Muscle layer of colon (tissue), 2 donors: Measurements from ENCODE around the gene DOCK1.

Experiments used
- H3K27ac ChIP-seq: one replicate; pipeline ENCODE4 v1.7.0; 2013; ENCODE audit warnings: low read depth, mild to moderate bottlenecking, low read length, moderate library complexity
- H3K27me3 ChIP-seq, 2 donors: one replicate each; pipeline ENCODE4 v1.7.0; 2013; ENCODE audit warnings: low read length in 2 of 2, mild to moderate bottlenecking in 2 of 2; ENCODE audit not compliant: insufficient read depth in 2 of 2, control insufficient read depth in 1 of 2
- H3K36me3 ChIP-seq: one replicate; pipeline ENCODE4 v1.7.0; 2013; ENCODE audit warnings: mild to moderate bottlenecking, low read length; ENCODE audit not compliant: insufficient read depth
- H3K4me1 ChIP-seq: one replicate; pipeline ENCODE4 v1.7.0; 2013; ENCODE audit warnings: mild to moderate bottlenecking, low read length; ENCODE audit not compliant: insufficient read depth
- H3K4me3 ChIP-seq, 2 donors: one replicate each; pipeline ENCODE4 v1.7.0; 2013; ENCODE audit warnings: low read length in 2 of 2, low read depth in 1 of 2, mild to moderate bottlenecking in 1 of 2, moderate library complexity in 1 of 2
- H3K9ac ChIP-seq: one replicate; pipeline ENCODE4 v1.7.0; 2013; ENCODE audit warnings: low read length
- H3K9me3 ChIP-seq: one replicate; pipeline ENCODE4 v1.7.0; 2013; ENCODE audit warnings: mild to moderate bottlenecking, low read length
- donor health status: abdominal sarcoma.
- donor health status: Adenocarcinoma of cecum.

Gene DOCK1

GRCh38 chr10:126957111-126957510 is 51.9 kb downstream of the DOCK1 start:
- Histone ChIP-seq H3K9me3 (no peaks in the 10 kb centered on the region), H3K4me3 (no peak overlapping the region), H3K27me3 (no peaks in the 10 kb centered on the region), H3K27ac (no peak overlapping the region), H3K4me1 (no peaks in the 10 kb centered on the region), H3K36me3 (no peaks in the 10 kb centered on the region), H3K9ac (no peak overlapping the region)

GRCh38 chr10:126959431-126959830 is 54.2 kb downstream of the DOCK1 start:
- Histone ChIP-seq H3K4me3 (no peak overlapping the region), H3K9me3 (no peaks in the 10 kb centered on the region), H3K4me1 (no peaks in the 10 kb centered on the region), H3K36me3 (no peaks in the 10 kb centered on the region), H3K27ac (no peak overlapping the region), H3K9ac (no peak overlapping the region), H3K27me3 (no peaks in the 10 kb centered on the region)

GRCh38 chr10:126959906-126960685 is 54.9 kb downstream of the DOCK1 start:
- no peak overlapping the region for H3K27ac ChIP-seq
- no peaks in the 10 kb centered on the region for H3K27me3 ChIP-seq
- H3K9ac ChIP-seq, result no peak overlapping the region
- no peaks in the 10 kb centered on the region for H3K9me3 ChIP-seq
- H3K36me3 ChIP-seq, result no peaks in the 10 kb centered on the region
- H3K4me1 ChIP-seq, result no peaks in the 10 kb centered on the region
- H3K4me3 ChIP-seq, result no peak overlapping the region

DNA sequence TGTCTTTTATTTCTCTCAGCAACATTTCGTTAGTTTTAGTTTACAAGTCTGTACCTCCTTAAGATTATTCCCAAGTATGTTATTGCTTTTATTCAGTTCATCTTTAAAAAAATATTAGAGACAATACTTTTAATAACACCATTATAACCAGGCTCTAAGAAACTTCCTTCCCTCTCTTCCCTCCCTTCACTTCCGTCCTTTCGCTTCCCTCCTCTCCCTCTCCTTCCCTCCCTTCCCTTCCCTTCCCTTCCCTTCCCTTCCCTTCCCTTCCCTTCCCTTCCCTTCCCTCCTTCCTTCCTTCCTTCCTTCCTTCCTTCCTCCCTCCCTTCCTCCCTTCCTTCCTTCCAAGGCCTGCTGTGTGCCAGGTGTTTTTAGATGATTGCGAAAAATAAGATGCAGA is 58.1 kb downstream of the DOCK1 start:
- no peak overlapping the region for H3K4me3 ChIP-seq
- H3K36me3 ChIP-seq, result no peaks in the 10 kb centered on the region
- H3K9ac ChIP-seq, result no peak overlapping the region
- H3K9me3 ChIP-seq, result no peaks in the 10 kb centered on the region
- H3K27ac ChIP-seq, result no peak overlapping the region
- H3K27me3 ChIP-seq, result no peaks in the 10 kb centered on the region
- H3K4me1 ChIP-seq, result no peaks in the 10 kb centered on the region

GRCh38 chr10:126964190-126964589 is 59.0 kb downstream of the DOCK1 start:
- Histone ChIP-seq H3K36me3 (no peaks in the 10 kb centered on the region), H3K27me3 (no peaks in the 10 kb centered on the region), H3K9ac (no peak overlapping the region), H3K9me3 (no peaks in the 10 kb centered on the region), H3K4me1 (no peaks in the 10 kb centered on the region), H3K4me3 (no peak overlapping the region), H3K27ac (no peak overlapping the region)

- no peak overlapping the region for H3K27ac ChIP-seq
- H3K36me3 ChIP-seq, result no peaks in the 10 kb centered on the region
- H3K27me3 ChIP-seq, result no peaks in the 10 kb centered on the region
- H3K9me3 ChIP-seq, result no peaks in the 10 kb centered on the region
- no peaks in the 10 kb centered on the region for H3K4me1 ChIP-seq
- no peak overlapping the region for H3K9ac ChIP-seq
- no peak overlapping the region for H3K4me3 ChIP-seq
These were observed 61.7 kb downstream of the DOCK1 start for GRCh38 chr10:126966938-126967337.

DNA sequence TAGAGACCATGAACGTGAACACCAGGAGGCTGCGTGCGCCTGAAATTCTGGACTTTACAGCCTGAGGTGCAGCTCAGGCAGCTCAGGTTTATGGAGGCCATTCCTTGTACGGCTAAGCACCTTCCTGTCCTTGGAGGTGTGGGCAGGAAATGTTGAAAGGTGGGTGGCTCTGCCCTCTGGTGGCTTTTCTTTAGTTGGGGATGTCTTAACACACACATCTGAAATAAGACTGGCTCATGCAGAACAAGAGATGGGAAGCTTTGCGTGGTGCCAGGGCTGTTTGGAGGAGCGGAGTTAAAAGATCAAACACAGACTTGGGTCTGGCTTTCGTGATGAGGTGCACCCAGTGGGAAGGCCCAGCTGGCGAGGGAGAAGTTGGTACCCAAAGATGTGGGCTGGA is 64.1 kb downstream of the DOCK1 start:
- Histone ChIP-seq H3K4me3 (no peak overlapping the region), H3K27ac (no peak overlapping the region), H3K9ac (no peak overlapping the region), H3K9me3 (no peaks in the 10 kb centered on the region), H3K27me3 (no peaks in the 10 kb centered on the region), H3K36me3 (no peaks in the 10 kb centered on the region), H3K4me1 (no peaks in the 10 kb centered on the region)

DNA sequence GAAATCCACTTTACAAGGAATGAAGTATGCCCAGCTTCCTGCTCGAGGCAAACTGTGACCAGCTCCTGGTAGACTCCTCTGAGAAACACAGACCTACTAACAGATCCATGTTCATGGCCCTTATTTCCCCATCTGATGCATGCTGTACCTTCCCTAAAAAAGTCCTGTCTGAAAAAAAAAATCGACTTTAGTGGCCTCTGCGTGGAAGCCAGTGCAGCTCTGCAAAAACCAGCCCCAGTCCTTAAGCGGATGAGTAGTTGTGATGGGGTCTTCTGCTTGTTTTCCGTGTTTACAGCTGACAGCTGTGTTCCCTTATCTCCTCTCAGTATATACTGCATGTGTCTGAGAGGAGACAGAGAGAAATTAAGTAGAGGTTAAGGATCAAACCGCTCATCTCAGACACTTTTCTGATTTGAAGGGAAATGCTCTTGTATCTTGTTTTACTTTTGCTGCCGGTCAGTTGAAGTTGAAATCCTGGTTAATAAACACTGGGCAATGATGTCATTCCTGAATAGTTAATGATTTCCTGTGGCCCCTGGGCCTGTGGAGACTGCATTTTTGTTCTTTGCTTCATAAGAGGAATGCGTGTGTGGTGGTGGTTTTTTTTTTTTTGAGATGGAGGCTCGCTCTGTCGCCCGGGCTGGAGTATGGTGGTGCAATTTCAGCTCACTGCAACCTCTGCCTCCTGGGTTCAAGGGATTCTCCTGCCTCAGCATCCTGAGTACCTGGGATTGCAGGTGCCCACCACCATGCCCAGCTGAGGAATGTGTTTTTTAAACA is 67.6 kb downstream of the DOCK1 start:
- Histone ChIP-seq H3K9ac (no peak overlapping the region), H3K27me3 (no peaks in the 10 kb centered on the region), H3K9me3 (no peaks in the 10 kb centered on the region), H3K4me3 (no peak overlapping the region), H3K27ac (no peak overlapping the region), H3K4me1 (no peaks in the 10 kb centered on the region), H3K36me3 (peaks cover 5% of the 10 kb centered on the region)

- Histone ChIP-seq H3K4me3 (no peak overlapping the region), H3K4me1 (no peaks in the 10 kb centered on the region), H3K27me3 (no peaks in the 10 kb centered on the region), H3K9ac (no peak overlapping the region), H3K27ac (no peak overlapping the region), H3K9me3 (no peaks in the 10 kb centered on the region), H3K36me3 (peaks cover 5% of the 10 kb centered on the region)
These were observed 70.0 kb downstream of the DOCK1 start for GRCh38 chr10:126975221-126975620.

DNA sequence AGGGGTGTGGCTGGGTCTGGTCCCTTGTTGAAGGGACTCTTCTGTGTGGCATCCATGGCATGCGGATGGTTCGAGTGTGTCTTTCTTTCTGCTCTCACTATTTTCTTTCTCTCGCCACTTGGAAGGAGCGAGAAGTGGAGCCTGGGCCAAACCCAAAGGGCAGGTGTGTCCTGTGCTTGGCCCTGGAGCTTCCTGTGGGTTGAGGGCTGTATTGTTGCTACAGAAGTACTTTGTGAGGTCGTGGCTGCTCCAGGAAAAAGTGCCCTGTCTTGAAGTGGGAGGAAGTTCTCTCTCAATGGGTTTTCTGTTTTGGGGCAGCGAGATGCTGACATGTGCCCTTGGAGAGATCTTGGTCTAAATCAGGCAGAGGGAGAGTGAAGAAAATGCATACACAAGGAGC is 72.0 kb downstream of the DOCK1 start:
- no peaks in the 10 kb centered on the region for H3K9me3 ChIP-seq
- no peak overlapping the region for H3K9ac ChIP-seq
- no peak overlapping the region for H3K27ac ChIP-seq
- H3K36me3 ChIP-seq, result peaks cover 5% of the 10 kb centered on the region
- no peaks in the 10 kb centered on the region for H3K27me3 ChIP-seq
- H3K4me1 ChIP-seq, result no peaks in the 10 kb centered on the region
- H3K4me3 ChIP-seq, result no peak overlapping the region

- Histone ChIP-seq H3K9ac (no peak overlapping the region), H3K4me1 (no peaks in the 10 kb centered on the region), H3K27me3 (no peaks in the 10 kb centered on the region), H3K4me3 (no peak overlapping the region), H3K36me3 (peaks cover 5% of the 10 kb centered on the region), H3K9me3 (no peaks in the 10 kb centered on the region), H3K27ac (no peak overlapping the region)
These were observed 74.1 kb downstream of the DOCK1 start for GRCh38 chr10:126979311-126979710.

- H3K9me3 ChIP-seq, result no peaks in the 10 kb centered on the region
- peaks cover 35% of the 10 kb centered on the region for H3K36me3 ChIP-seq
These were observed 88.0 kb downstream of the DOCK1 start for GRCh38 chr10:126993208-126993607.

More at GRCh38 chr10:126993208-126993607, 88.0 kb downstream of the DOCK1 start:
- Histone ChIP-seq H3K27me3 (no peaks in the 10 kb centered on the region), H3K4me3 (no peak overlapping the region), H3K4me1 (no peaks in the 10 kb centered on the region), H3K27ac (no peak overlapping the region), H3K9ac (no peak overlapping the region)
